ENCODE results near the gene ADGRV1.
A peak's percentile ranks its signal among the peaks of the same experiment; 100 is the strongest.

The ADGRV1 gene

GRCh38 chr5:91146905-91147600 lies 588.5 kb downstream of the ADGRV1 start:
- no peak for DNase-seq

- no peak for DNase-seq
Observed at GRCh38 chr5:91150234-91150633, 591.6 kb downstream of the ADGRV1 start.

- DNase-seq, result no peak
Observed at GRCh38 chr5:91150636-91151035, 592.0 kb downstream of the ADGRV1 start.

GRCh38 chr5:91151947-91152346 lies 593.4 kb downstream of the ADGRV1 start:
- no peak for DNase-seq

GRCh38 chr5:91154338-91154737 lies 595.7 kb downstream of the ADGRV1 start:
- DNase-seq, result no peak

- DNase-seq, result no peak
Observed at GRCh38 chr5:91155274-91155673, 596.7 kb downstream of the ADGRV1 start.

- no peak for DNase-seq
Observed at GRCh38 chr5:91156242-91156641, 597.6 kb downstream of the ADGRV1 start.

- DNase-seq, result no peak
Observed at GRCh38 chr5:91158011-91158410, 599.4 kb downstream of the ADGRV1 start.

- DNase-seq, result no peak
Observed at GRCh38 chr5:91159647-91160046, 601.0 kb downstream of the ADGRV1 start.

GRCh38 chr5:91160714-91161285 lies 602.2 kb downstream of the ADGRV1 start:
- DNase-seq, result no peak

- DNase-seq, result peak; percentile 16
Observed at GRCh38 chr5:91162534-91163381, 604.2 kb downstream of the ADGRV1 start.

- peak; percentile 65 for DNase-seq
Observed at GRCh38 chr5:91164424-91164823, 605.8 kb downstream of the ADGRV1 start.

GRCh38 chr5:91166059-91166807 lies 607.6 kb downstream of the ADGRV1 start:
- no peak for DNase-seq

- DNase-seq, result no peak
Observed at GRCh38 chr5:91168859-91169258, 610.3 kb downstream of the ADGRV1 start.

GRCh38 chr5:91170266-91170665 lies 611.7 kb downstream of the ADGRV1 start:
- DNase-seq, result no peak

- DNase-seq, result no peak
Observed at GRCh38 chr5:91171322-91171721, 612.7 kb downstream of the ADGRV1 start.

- no peak for DNase-seq
Observed at GRCh38 chr5:91174396-91174795, 615.8 kb downstream of the ADGRV1 start.

- DNase-seq, result no peak
Observed at GRCh38 chr5:91175708-91176107, 617.1 kb downstream of the ADGRV1 start.

- no peak for DNase-seq
Observed at GRCh38 chr5:91176288-91177016, 617.9 kb downstream of the ADGRV1 start.

- no peak for DNase-seq
Observed at GRCh38 chr5:91177085-91177484, 618.5 kb downstream of the ADGRV1 start.

- no peak for DNase-seq
Observed at GRCh38 chr5:91177639-91178038, 619.0 kb downstream of the ADGRV1 start.

- no peak for DNase-seq
Observed at GRCh38 chr5:91178461-91178860, 619.9 kb downstream of the ADGRV1 start.

Measured in midbrain (tissue), 1 donor.